Prostate gland (tissue), 2 donors: ENCODE measurements around the gene MCHR1. TPM values are rescaled to one million over a fixed set of nuclear protein-coding genes. Genes with fewer than 3 reads are reported as not detected.

Source experiments
- DNase-seq: peaks from one replicate; pipeline ENCODE4 v3.0.0-alpha.2; 2019; ENCODE audit warnings: low spot score
- H3K27ac ChIP-seq, 2 donors: fragments of 200-600 bp; sonication (generic); 2 replicates each; pipeline ENCODE4 v1.5.1; 2017 to 2019
- H3K27me3 ChIP-seq: fragments of 200-600 bp; sonication (generic); replicated peaks from 2 replicates; pipeline ENCODE4 v1.5.1; 2019; ENCODE audit not compliant: insufficient read depth
- H3K36me3 ChIP-seq, 2 donors: fragments of 200-600 bp; sonication (generic); 1 replicate in 1 of 2; 2 replicates in 1 of 2; pipeline versions ENCODE4 v1.5.1 to v1.8.1; 2017 to 2019
- H3K4me1 ChIP-seq: fragments of 200-600 bp; sonication (generic); replicated peaks from 2 replicates; pipeline ENCODE4 v1.5.1; 2019
- H3K4me3 ChIP-seq, 2 donors: fragments of 200-600 bp; sonication (generic); 2 replicates each; pipeline ENCODE4 v1.5.1; 2017 to 2019
- H3K9me3 ChIP-seq: fragments of 200-600 bp; sonication (generic); 2 replicates; pipeline ENCODE4 v1.5.1; 2017
- CTCF ChIP-seq, 4 experiments: fragments of 200-600 bp in 2 of 4; fragments of 450-650 bp in 2 of 4; sonication (generic) in 2 of 4; IDR thresholded peaks; 1 replicate in 3 of 4; 2 replicates in 1 of 4; pipeline ENCODE4 v1.5.1; 2016 to 2019; ENCODE audit warnings: antibody characterized with exemption in 4 of 4, mild to moderate bottlenecking in 2 of 4, moderate library complexity in 2 of 4
- POLR2A ChIP-seq: fragments of 450-650 bp; IDR thresholded peaks from one replicate; pipeline ENCODE4 v1.6.1; 2016; ENCODE audit warnings: antibody characterized with exemption, mild to moderate bottlenecking
- POLR2AphosphoS5 ChIP-seq: sonication (generic); formaldehyde crosslinking; IDR thresholded peaks from one replicate; pipeline ENCODE4 v1.6.1; 2017; ENCODE audit warnings: antibody characterized with exemption
- WGBS: methylation state at CpG from one replicate; pipeline ENCODE4 v1.1.5; 2018; 5-methylcytosine and 5-hydroxymethylcytosine counted together
- intact Hi-C: fragments of 100-400 bp; cut with DNase I; formaldehyde crosslinking; loops from one replicate; pipeline ENCODE4 v1.14.2; 2022
- total RNA-seq, 2 donors: library from RNA; depleted of rRNA; stranded (reverse); fragments of >200 nt; gene quantifications; one replicate each; pipeline ENCODE4 v1.1.0, GENCODE V29; 2016

MCHR1 gene
- total RNA-seq, 2 donors from 2014 or later, result 0.45 TPM; not detected in 1

- Histone ChIP-seq H3K4me1 (no peaks in the 10 kb centered on the region), H3K4me3 (no peak overlapping the region), H3K27me3 (no peaks in the 10 kb centered on the region), H3K9me3 (no peaks in the 10 kb centered on the region), H3K27ac (no peak overlapping the region), H3K36me3 (no peaks in the 10 kb centered on the region)
- WGBS, result 75% methylated on average over 14 of the region's 14 CpGs
- no peak for TF ChIP-seq POLR2A
- intact Hi-C loops, result no loop called here
- no peak for DNase-seq
Observed at GRCh38 chr22:40678493-40679248, 613 bp upstream of the MCHR1 start.

- TF ChIP-seq POLR2AphosphoS5, result no peak
- no peak for TF ChIP-seq CTCF (IDR thresholded peaks at IDR 0.05)
- TF ChIP-seq POLR2A, result no peak
- H3K27ac ChIP-seq, result no peak overlapping the region
- no peaks in the 10 kb centered on the region for H3K27me3 ChIP-seq
- DNase-seq, result no peak
- H3K4me3 ChIP-seq, result no peak overlapping the region
- H3K36me3 ChIP-seq, result no peaks in the 10 kb centered on the region
- H3K4me1 ChIP-seq, result no peaks in the 10 kb centered on the region
- WGBS, result 61% methylated on average over 9 of the region's 9 CpGs
- intact Hi-C loops, result loop anchor here (5.0 to 10.0 kb wide), 2 partner anchors 87 to 215 kb away; no protein-coding TSS in a partner anchor
- no peaks in the 10 kb centered on the region for H3K9me3 ChIP-seq
Observed at GRCh38 chr22:40679964-40680818, 907 bp downstream of the MCHR1 start.

- Histone ChIP-seq H3K9me3 (no peaks in the 10 kb centered on the region), H3K27me3 (no peaks in the 10 kb centered on the region), H3K36me3 (no peaks in the 10 kb centered on the region), H3K27ac (no peak overlapping the region), H3K4me3 (no peak overlapping the region), H3K4me1 (no peaks in the 10 kb centered on the region)
- DNase-seq, result no peak
- WGBS, result 89% methylated on average over 15 of the region's 15 CpGs
- TF ChIP-seq POLR2A, result no peak
- TF ChIP-seq POLR2AphosphoS5, result no peak
- no peak for TF ChIP-seq CTCF (IDR thresholded peaks at IDR 0.05)
- intact Hi-C loops, result loop anchor here (5.0 to 10.0 kb wide), 2 partner anchors 86 to 214 kb away; no protein-coding TSS in a partner anchor
Observed at GRCh38 chr22:40680819-40681183, 1.5 kb downstream of the MCHR1 start.

- intact Hi-C loops, result loop anchor here (5.0 to 10.0 kb wide), 2 partner anchors 86 to 213 kb away; no protein-coding TSS in a partner anchor
- no peaks in the 10 kb centered on the region for H3K36me3 ChIP-seq
- no peak for DNase-seq
- no peak for TF ChIP-seq POLR2A
- no peak for TF ChIP-seq POLR2AphosphoS5
- TF ChIP-seq CTCF (IDR thresholded peaks at IDR 0.05), result no peak
- no peaks in the 10 kb centered on the region for H3K9me3 ChIP-seq
- 94% methylated on average over 19 of the region's 19 CpGs for WGBS
- H3K27me3 ChIP-seq, result no peaks in the 10 kb centered on the region
- no peak overlapping the region for H3K4me3 ChIP-seq
- no peak overlapping the region for H3K27ac ChIP-seq
- no peaks in the 10 kb centered on the region for H3K4me1 ChIP-seq
Observed at GRCh38 chr22:40681451-40681850, 2.2 kb downstream of the MCHR1 start.

GRCh38 chr22:40684728-40685127 lies 5.4 kb downstream of the MCHR1 start:
- H3K4me1 ChIP-seq, result no peaks in the 10 kb centered on the region
- no peak for DNase-seq
- no peak overlapping the region for H3K27ac ChIP-seq
- no peaks in the 10 kb centered on the region for H3K27me3 ChIP-seq
- TF ChIP-seq CTCF (IDR thresholded peaks at IDR 0.05), result no peak
- no peak for TF ChIP-seq POLR2A
- no peak for TF ChIP-seq POLR2AphosphoS5
- H3K9me3 ChIP-seq, result no peaks in the 10 kb centered on the region
- 70% methylated on average over 9 of the region's 9 CpGs for WGBS
- H3K4me3 ChIP-seq, result no peak overlapping the region
- no peaks in the 10 kb centered on the region for H3K36me3 ChIP-seq
- intact Hi-C loops, result loop anchor here (5.0 to 10.0 kb wide), 2 partner anchors 83 to 210 kb away; no protein-coding TSS in a partner anchor
